ENCODE results near the gene CT47C1.
A peak's percentile ranks its signal among the peaks of the same experiment; 100 is the strongest.
"Not testable (repeated sequence)": the region's sequence is repeated elsewhere in the genome, so short reads cannot be mapped to it uniquely, and the experiment has no call there.

Gene CT47C1

DNA sequence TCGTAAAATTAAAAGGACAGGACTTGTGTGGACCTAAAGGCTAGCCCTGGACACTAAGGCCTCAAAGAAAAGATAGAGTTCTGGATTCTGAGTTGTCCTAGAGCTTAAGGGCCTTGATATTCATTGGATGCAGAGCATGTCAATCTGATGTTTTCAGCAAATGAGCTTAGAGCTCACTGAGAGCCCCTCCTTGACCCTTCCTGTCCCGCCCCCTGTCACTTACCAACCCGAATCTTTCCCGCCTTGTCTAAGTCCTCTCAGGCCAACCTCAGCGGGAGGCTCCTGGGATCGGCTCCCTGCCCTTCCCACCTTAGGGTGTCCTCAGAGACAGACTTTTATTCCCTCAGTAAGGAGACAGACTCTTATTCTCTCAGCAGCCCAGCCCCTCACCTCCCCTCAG, at the start of gene CT47C1:
Gene CT47C1 (plus strand): TSS at position 250 of the 400 bp plus-strand sequence. CDS start 233 bp downstream, outside the sequence.
- DNase-seq: no peak

DNA sequence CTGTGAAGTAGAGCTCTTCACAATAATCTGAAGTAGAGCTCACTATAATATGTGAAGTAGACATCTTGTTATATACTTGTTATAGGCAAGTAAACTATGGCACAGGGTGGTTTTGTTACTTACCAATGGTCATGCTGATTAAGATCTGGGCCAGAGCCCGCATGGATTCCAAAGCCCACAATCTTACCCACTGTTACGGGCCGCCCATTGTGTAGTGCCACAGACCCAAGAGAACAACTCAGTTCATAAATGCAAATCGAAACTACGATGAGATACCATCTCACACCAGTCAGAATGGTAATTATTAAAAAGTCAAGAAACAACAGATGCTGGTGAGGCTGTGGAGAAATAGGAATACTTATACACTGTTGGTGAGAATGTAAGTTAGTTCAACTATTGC, 46.9 kb upstream of the CT47C1 start:
- DNase-seq: no peak

DNA sequence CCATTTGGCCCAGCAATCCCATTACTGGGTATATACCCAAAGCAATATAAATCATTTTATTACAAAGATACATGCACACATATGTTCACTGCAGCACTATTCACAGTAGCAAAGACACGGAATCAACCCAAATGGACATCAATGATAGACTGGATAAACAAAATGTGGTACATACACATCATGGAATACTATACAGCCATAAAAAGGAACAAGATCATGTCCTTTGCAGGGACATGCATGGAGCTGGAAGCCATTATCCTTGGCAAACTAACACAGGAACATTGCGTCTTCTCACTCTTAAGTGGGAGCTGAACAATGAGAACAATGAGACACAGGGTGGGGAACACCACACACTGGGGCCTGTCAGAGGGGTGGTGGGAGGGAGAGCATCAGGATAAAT, 46.4 kb upstream of the CT47C1 start:
- not testable (repeated sequence) for DNase-seq

DNA sequence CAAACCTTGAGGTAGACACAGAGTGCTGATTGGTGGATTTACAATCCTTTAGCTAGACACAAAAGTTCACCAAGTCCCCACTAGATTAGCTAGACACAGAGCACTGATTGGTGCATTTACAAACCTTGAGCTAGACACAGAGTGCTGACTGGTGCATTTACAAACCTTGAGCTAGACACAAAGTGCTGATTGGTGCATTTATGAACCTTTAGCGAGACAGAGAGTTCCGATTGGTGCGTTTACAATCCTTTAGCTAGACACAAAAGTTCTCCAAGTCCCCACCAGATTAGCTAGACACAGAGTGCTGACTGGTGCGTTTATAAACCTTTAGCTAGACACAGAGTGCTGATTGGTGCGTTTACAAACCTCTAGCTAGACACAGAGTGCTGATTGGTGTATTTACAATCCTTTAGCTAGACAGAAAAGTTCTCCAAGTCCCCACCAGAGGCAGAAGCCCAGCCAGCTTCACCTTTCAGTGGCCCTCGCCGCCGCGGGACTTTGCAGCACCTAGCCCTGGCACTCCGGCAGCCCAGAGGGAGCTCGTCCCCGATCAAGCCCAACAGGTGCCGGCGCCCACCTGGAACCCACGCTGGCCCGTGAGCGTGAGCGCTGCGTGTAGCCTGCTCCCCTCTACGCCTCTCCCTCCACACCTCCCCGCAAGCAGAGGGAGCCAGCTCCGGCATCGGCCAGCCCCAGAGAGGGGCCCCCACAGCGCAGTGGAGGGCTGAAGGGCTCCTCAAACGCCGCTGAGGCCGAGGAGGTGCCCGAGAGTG, 44.6 kb upstream of the CT47C1 start:
- DNase-seq: not testable (repeated sequence)

DNA sequence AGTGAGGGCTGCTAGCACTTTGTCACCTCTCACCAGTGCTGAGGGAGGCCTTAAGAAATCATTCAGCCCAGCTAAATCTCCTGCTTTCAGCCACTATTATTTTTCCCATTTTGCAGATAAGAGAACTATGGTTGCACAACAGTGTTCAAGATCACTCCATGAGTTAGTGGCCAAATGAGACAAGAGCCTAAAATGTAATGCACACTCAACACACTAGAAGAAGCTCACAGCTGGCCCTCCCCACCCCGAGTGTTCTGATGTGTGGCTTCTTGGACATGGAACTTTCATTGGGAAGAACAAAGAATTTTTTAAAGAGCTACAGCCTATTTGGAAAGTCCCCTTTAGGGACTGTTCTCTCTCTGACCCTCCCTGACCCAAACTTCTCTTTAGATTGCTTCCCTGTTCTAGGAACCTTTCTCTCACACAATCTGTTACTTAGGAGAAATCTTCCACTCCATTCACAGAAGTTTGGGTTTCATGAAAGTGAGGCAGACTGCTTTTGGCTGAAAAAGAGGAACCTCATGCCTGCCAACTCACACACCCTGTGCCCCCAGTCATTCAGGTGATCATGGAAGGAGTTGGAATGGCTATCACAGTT, 44.0 kb upstream of the CT47C1 start:
- no peak for DNase-seq

DNA sequence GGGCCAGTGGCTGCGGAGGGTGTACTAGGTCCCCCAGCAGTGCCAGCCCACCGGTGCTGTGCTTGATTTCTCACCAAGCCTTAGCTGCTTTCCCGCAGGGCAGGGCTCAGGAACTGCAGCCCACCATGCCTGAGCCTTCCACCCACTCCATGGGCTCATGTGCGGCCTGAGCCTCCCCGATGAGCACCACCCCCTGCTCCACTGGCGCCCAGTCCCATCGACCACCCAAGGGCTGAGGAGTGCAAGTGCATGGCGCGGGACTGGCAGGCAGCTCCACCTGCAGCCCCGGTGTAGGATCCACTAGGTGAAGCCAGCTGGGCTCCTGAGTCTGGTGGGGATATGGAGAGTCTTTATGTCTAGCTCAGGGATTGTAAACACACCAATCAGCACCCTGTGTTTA, 43.1 kb upstream of the CT47C1 start:
- not testable (repeated sequence) for DNase-seq

DNA sequence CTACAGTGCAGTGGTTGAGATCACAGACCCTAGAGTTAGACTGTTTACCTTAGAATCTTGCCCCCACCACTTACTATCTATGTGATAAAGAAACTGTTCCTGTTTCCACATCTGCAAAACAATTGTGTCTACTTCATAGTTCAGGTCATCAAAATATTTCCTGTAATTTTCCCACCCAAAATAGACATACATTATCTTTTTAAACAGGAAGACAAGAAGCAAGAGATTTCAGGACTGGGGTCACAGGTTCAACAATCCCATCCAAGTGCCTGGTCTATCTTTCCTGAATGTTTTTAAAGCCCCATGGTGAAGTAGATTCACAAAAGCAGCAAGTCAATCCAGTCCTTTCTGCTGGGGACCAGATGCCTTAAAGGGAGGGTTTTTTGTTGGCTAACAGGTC, 41.8 kb upstream of the CT47C1 start:
- no peak for DNase-seq

DNA sequence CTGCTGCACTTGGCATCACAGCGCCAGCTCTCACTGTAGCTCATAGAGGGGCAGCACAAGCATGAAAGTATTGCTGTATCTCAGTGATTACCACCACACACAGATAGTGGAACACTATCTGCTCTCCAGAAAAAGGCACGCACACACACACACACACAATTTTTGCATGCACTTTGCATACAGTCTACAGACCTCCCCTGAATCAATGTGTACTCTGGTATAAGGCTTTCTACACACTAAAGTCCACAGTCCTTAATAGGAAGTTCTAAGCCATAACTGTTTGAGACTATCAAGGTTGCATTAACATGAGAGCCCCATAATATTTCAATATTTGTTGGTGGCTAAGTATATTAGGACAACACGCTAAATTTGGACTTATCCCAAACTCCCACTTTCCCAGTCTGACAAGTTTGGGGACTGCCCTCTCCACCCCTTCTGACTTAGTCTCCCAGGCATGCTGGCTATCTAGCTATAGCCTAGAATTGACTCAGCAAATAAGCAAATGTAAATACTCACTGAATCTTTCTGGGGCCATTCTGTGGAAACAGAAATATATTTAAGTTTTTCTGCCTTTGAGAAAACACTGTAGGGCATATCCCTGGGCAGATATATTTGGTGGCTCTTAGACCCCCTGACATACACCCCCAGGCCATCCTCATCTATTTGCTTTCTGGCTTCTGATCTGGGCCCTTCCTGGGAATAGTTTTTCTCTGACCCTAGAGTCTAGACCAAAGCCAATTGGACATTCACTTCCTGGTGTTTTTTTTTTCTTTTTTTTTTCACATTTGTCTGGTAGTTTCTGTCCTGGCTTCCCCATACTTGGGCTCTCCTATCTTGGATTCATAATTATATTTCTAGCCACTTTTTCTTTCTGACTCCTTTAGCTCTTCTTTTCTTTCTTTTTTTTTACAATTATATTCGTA, 36.4 kb upstream of the CT47C1 start:
- no peak for DNase-seq

DNA sequence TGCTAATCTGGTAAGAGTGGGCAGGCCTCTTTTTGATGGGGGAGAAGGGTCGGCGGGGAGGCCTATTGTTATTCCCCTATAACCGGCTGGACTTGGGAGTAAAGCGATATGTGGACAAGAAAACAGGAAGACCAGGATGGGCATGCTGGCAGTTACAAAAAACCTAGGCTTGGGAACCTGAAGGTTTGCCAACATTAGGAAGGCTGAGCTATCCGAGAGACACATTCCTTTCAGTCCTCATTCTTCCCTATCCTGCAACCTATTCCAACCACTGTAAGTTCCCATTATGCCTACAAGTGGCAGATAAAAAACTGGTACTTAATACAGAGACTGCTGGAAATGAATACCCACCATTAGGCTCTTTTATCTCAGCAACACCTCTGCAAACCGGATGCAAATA, 32.4 kb upstream of the CT47C1 start:
- no peak for DNase-seq

DNA sequence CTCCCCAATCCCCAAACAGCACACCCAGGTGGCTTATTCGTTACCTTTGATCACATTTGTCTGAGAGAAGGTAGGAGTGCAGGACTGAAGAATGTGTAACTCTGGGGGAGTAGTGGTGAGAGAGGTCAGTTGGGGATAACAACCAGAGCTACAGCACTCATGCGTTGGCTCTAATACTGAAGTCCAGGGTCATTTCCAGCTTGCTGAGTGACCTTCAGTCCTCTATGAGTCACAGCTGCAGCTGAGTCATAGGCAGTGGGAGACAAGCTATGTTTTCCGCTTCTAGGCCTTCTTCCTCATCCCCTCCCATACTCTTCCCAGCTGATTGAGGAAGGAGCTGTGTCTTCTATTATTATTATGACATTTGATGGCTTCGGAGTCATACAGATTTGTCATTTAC, 31.6 kb upstream of the CT47C1 start:
- DNase-seq: peak; percentile 72

DNA sequence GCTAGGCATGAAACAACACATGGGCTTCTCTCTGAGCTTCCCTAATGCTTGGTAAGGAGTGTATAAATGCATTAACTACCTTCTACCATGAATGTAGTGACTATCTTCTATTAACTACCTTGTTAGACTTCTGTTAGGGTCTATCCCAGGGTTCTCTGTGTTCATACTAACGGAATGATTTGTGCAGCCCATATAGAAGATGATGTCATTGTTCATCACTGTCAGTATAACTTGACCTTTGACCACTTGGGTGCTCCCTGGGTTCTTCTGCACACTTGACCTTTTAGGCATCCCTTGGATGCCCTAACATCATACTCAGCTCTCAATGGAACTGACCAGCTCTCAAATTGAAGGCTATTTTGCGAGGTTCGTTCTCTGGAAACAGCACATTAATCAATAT, 30.8 kb upstream of the CT47C1 start:
- no peak for DNase-seq

DNA sequence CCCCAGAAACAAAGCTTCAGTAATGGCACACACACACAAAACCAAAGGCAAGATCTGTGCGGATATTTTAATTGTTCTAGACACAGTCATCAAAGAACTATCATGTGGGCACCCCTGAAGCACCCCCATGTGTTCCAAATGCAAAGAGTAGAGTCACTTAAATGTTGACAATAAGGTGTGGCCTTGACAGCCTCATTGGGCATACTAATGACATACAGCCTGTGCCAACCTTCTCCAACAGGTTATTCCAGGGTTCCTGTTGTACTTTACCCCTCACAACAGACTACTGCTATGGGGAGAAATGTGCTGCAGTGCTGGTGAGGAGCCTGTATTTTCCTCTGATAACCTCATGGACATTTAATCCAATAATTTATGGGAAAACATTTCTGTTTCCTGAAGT, 29.8 kb upstream of the CT47C1 start:
- no peak for DNase-seq

DNA sequence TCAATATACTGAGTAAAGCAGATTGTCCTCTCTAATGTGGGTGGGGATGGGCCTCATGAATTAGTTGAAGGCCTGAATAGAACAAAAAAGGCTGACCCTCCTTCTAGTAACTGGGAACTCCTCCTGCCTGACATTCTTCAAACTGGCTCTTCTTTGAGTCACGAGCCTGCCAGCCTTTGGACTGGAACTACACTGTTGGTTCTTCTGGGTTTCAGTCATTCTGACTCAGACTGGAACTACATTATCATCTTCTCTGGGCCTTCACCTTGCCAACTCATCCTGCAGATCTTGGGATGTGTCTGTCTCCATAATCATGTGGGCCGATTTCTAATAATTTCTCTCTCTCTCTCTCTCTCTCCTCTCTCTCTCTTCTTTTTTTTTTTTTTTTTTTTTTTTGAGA, 26.9 kb upstream of the CT47C1 start:
- DNase-seq: no peak

DNA sequence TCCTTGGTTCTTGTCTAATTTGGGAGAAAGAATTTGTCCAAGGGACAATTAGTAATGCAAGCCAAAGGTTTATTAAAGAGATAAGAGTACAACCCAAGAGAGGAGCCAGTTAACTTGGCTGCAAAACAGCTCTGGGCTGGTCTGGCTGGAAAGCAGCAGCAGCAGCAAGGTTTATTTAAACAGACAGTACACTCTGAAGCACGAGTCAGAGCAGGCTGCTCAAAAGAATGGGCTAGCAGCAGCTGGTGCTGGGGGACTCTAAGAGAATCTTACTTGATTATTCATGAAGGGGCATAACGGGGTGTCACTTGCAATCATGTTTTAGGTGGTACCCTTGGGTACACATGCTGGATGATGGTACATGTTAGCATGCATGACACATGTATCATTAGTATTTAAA, 17.1 kb upstream of the CT47C1 start:
- no peak for DNase-seq

DNA sequence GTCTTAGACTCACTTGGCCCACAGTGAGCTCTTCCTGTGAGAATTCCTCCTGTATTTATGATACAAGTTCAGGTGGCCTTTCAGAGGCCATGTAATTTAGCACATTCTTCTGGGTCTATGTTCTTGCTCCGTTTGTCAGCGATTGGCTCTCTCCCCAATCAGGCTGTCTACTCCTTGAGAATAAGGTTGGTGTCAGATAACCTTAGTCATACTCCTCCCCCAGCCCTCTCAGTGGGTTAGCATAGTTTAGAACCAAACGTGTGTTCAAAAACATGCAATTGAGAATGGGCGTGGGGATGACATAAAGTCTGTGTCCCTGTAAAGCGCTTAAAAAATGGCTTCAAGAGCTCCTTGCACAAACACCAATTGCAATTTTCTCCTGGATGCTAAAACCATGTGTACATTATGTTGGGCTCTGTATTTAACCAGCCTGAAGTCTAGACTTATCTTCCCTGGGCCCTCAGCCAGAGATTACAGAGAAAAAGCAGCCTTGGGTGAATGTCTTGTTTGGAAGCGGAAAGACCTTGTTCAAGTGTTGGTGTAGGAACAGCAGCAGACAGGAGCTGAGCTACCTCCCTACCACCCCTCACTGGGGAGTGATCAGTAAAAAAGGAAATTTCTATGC, 9.9 kb upstream of the CT47C1 start:
- peak; percentile 59 for DNase-seq

DNA sequence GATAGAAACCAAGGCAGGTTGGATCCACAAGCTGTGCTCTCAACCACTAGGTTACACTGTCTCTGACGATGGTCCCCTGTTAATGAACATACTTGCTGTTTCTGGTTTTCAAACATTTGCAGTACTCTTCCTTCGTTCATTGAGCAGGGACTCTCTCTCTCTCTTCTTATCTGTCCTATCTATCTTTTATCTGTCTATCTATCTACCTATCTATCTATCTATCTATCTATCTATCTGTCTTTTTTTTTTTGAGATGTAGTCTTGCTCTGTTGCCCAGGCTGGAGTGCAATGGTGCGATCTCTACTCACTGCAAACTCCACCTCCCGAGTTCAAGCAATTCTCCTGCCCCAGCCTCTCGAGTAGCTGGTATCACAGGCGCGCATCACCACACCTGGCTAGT, 9.4 kb upstream of the CT47C1 start:
- DNase-seq: no peak

DNA sequence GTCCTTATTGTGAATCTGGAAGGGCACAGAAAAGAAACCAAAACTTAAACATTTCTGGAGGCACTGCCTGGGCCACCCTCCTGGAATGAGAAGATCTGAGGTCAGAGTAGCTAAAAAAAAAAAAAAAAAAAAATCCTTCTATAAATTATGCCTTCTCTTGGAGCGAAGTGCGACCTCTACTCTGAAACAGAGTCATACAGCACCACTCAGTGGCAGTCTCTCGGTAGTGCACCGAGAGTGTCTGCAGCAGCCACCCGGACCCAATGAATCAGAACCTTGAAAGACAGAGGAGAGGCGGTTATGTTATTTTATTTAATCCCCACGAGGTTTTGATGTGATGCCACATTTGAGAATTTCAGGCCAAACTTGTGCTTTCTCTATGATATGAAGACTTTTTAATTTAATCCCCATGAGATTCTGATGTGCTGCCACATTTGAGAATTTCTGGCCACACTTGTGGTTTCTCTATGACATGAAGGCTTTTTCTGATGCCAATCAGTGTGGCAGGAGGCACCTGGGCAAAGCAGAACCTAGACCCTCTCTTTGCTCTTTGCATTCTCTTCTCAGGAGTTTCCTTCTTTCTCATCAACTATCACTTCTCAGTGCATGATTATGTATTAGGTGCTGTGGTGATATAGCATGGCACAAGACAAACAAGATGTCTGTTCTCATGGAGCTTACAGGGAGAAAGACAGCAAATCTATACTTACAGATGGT, 5.6 kb upstream of the CT47C1 start:
- DNase-seq: peak; percentile 63

DNA sequence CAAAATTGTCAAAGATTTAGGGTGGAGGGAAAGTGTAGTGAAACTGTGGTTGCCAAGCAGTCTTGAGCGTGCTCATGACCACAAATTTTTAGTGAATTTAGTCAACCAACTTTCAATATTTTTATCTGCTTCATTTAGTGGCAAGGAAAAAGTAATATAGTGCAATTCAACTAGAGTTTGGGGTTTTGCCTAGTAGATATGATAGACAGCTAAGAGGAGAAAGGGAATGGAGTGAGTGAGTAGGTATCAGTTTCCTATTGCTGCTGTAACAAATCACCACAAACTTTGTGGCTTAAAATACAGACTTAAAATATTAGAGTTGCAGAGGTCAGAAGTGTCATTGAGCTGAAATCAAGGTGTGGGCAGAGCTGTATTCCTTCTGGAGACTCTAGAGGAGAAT, 3.7 kb upstream of the CT47C1 start:
- DNase-seq: no peak

DNA sequence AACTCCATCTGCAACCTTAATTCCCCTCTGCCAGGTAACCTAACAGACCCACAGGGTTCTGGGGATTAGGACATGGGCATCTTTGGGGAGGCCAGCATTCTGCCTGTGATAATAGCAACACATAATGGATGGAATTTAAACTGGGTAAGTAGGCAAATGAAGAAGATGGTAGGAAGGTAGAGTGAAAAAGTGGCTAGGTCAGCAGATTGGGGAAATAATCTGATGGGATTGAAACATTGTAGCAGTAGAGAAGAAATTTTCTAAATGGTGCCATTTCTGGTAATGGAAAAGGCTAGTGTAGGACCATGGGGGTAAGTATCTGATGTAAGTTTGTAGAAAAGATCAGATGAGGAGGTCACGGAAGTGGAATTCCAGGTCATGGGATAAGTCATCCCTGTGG, 3.0 kb upstream of the CT47C1 start:
- no peak for DNase-seq

DNA sequence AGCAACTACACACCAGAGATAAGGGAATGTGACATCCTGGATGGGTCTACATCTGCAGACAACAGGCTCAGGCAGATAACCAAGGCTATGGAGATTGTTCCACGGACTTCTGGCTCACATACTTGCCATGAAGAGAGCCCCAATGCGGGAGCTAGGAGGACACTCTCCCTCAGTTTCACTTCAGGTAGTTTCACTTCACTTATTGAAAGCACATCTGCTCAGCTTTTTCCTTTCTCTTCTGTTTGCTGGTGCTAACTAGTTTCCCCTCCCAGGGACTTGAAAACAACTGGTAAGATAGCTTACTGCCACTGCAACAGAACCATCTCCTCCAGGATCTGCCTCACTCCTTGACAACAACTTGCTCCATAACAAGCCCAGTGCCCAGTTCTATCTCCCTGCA, 1.4 kb upstream of the CT47C1 start:
- DNase-seq: no peak

DNA sequence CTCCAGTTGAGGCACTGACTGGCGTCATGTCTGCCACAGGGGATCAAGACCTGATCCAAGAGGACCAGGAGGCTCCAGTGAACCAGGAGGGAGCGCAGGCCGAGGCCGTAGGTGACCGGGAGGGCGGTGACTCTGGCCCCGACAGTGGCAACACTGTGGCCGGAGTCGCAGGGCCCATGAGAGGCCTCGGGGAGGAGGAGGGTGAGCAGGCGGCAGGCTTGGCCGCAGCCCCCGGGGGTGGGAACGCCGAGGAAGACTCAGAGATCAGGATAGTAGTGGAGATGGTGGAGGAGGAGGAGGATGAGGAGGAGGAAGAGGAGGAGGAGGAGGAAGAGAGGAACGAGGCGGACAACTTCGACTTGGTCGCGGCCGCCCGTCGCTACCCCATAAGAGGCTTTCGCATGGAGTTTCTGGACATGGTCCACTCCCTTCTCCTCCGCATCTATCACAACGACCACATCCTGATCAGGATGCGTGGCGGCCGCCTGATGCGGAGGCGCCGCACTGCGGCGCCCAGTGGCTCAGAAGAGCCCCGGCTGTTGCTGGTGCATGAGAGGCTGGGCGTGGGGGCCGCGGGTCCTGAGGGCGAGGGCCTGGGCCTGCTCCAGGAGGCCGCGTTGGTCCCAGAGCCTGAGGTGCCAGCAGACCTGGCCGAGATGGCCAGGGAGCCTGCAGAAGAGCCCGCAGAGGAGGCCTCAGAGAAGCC, 560 bp downstream of the CT47C1 start:
- DNase-seq: no peak

DNA sequence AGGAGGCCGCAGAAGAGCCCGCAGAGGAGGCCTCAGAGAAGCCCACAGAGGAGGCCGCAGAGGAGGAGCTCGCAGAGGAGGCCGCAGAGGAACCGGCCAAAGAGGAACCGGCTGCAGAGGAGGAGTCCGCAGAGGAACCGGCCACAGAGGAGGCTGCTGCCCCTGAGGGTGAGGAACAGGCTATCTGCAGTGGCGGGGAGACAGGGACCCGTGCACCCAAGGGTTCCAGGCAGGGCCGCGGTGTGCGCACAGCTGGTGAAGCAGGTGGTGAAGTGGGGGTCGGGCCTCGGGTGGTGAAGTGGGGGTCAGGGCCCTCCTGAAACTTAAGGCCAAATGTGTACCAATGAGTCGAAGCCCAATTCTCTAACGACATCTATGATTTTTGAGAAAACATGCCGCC, 1.1 kb downstream of the CT47C1 start:
- no peak for DNase-seq

All from islet precursor cell (in vitro differentiated cells).